ENCODE measurements around the gene PRKAR2A. TPM values are rescaled to one million over a fixed set of nuclear protein-coding genes. Genes with fewer than 3 reads are reported as not detected.

The PRKAR2A gene
- total and polyA plus RNA-seq, 2 donors (not counting 1 experiment from before 2014, with no cell fraction given) = 17.8 to 19.1 TPM

- no peaks in the 10 kb centered on the region for H4K20me1 ChIP-seq (ENCODE audit: control insufficient read depth, extremely low read depth, insufficient read depth, low read length)
Observed at GRCh38 chr3:48756640-48757039, 91.0 kb downstream of the PRKAR2A start.

DNA sequence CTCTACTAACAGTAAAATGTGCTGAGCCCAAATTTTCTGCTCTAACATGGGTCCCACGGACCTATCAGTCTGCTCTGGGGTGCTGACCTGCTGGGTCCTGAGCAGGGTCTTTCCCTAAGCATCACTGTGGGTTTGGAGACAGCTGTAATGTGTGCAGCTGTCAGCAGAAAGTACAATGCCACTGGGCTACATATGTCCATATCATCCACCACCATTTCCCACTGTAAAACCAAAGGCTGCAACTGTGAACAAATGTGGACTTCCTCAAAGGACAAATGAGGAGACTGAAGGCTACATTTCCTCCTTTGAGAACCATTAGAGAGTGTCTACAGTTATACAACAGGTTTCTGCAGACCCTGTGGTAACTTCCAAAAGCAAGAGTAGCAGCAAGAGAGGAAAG is 96.8 kb downstream of the PRKAR2A start:
- H4K20me1 ChIP-seq (ENCODE audit: control insufficient read depth, extremely low read depth, insufficient read depth, low read length) = no peaks in the 10 kb centered on the region
- no peaks in the 10 kb centered on the region for H3K27me3 ChIP-seq (ENCODE audit: control insufficient read depth, insufficient read depth, low read length)
- no peak overlapping the region for H3K9ac ChIP-seq (ENCODE audit: insufficient read depth, low read length)
- no peak overlapping the region for H3K4me3 ChIP-seq (replicated peaks in 1 of 4; ENCODE audit: control extremely low read depth in 1 of 4, insufficient read depth in 1 of 4, low read depth in 3 of 4, low read length in 4 of 4)
- H3K79me2 ChIP-seq (ENCODE audit: control insufficient read depth, insufficient read depth, low read length) = no peaks in the 10 kb centered on the region
- H2AFZ ChIP-seq (ENCODE audit: low read length) = no peak overlapping the region
- no peak overlapping the region for H3K4me2 ChIP-seq (ENCODE audit: extremely low read depth, insufficient read depth, low read length)
- no peak for DNase-seq (ENCODE audit: low read depth in 2 of 2)
- H3K9me3 ChIP-seq (ENCODE audit: control insufficient read depth, insufficient read depth, low read depth, low read length) = no peaks in the 10 kb centered on the region
- H3K27ac ChIP-seq (ENCODE audit: insufficient read depth, low read length) = no peak overlapping the region
- TF ChIP-seq, protein P1, sequence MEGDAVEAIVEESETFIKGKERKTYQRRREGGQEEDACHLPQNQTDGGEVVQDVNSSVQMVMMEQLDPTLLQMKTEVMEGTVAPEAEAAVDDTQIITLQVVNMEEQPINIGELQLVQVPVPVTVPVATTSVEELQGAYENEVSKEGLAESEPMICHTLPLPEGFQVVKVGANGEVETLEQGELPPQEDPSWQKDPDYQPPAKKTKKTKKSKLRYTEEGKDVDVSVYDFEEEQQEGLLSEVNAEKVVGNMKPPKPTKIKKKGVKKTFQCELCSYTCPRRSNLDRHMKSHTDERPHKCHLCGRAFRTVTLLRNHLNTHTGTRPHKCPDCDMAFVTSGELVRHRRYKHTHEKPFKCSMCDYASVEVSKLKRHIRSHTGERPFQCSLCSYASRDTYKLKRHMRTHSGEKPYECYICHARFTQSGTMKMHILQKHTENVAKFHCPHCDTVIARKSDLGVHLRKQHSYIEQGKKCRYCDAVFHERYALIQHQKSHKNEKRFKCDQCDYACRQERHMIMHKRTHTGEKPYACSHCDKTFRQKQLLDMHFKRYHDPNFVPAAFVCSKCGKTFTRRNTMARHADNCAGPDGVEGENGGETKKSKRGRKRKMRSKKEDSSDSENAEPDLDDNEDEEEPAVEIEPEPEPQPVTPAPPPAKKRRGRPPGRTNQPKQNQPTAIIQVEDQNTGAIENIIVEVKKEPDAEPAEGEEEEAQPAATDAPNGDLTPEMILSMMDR (conservative IDR thresholded peaks at IDR 0.05 in 1 of 2, IDR thresholded peaks at IDR 0.05 in 1 of 2; ENCODE audit: low read depth in 1 of 2, low read length in 2 of 2) = no peak
- no peak for TF ChIP-seq EZH2 (IDR thresholded peaks at IDR 0.05; ENCODE audit: low read length, missing control alignments)
- no peaks in the 10 kb centered on the region for H3K4me1 ChIP-seq (ENCODE audit: control insufficient read depth, extremely low read depth, insufficient read depth, low read length)
- peaks cover 3% of the 10 kb centered on the region for H3K36me3 ChIP-seq (ENCODE audit: control insufficient read depth, insufficient read depth, low read length)

More at GRCh38 chr3:48756640-48757039, 91.0 kb downstream of the PRKAR2A start:
- no peaks in the 10 kb centered on the region for H3K36me3 ChIP-seq (ENCODE audit: control insufficient read depth, insufficient read depth, low read length)
- no peaks in the 10 kb centered on the region for H3K9me3 ChIP-seq (ENCODE audit: control insufficient read depth, insufficient read depth, low read depth, low read length)
- H3K4me1 ChIP-seq (ENCODE audit: control insufficient read depth, extremely low read depth, insufficient read depth, low read length) = no peaks in the 10 kb centered on the region
- H3K27ac ChIP-seq (ENCODE audit: insufficient read depth, low read length) = no peak overlapping the region
- no peaks in the 10 kb centered on the region for H3K27me3 ChIP-seq (ENCODE audit: control insufficient read depth, insufficient read depth, low read length)
- no peak overlapping the region for H2AFZ ChIP-seq (ENCODE audit: low read length)
- H3K9ac ChIP-seq (ENCODE audit: insufficient read depth, low read length) = no peak overlapping the region
- no peak overlapping the region for H3K4me2 ChIP-seq (ENCODE audit: extremely low read depth, insufficient read depth, low read length)
- no peak for TF ChIP-seq EZH2 (IDR thresholded peaks at IDR 0.05; ENCODE audit: low read length, missing control alignments)
- TF ChIP-seq, protein P1 (conservative IDR thresholded peaks at IDR 0.05 in 1 of 2, IDR thresholded peaks at IDR 0.05 in 1 of 2; ENCODE audit: low read depth in 1 of 2, low read length in 2 of 2) = no peak
- H3K4me3 ChIP-seq (replicated peaks in 1 of 4; ENCODE audit: control extremely low read depth in 1 of 4, insufficient read depth in 1 of 4, low read depth in 3 of 4, low read length in 4 of 4) = no peak overlapping the region
- peak in 1 of 2 donors; percentile 45 for DNase-seq (ENCODE audit: low read depth in 2 of 2)
- H3K79me2 ChIP-seq (ENCODE audit: control insufficient read depth, insufficient read depth, low read length) = no peaks in the 10 kb centered on the region

DNA sequence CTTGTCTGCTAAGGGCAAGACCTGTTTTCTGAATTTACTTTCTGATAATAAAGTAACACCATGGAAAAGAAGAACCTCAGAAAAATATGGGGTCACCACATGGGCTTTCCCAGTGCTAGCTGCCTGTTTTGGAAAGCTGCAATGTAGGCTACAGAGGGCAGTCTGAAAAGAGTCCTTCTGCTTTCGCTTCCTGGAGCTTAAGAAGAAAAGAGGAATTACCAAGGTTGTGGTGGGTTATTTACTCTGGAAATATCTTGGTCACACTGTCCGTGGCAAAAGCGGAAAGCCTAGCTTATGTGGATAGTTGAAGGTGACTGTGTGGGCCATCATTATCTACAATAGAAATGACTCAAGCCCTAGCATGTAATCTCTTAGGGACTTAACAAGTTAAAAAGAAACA is 98.9 kb downstream of the PRKAR2A start:
- Histone ChIP-seq H3K4me1 (ENCODE audit: control insufficient read depth, extremely low read depth, insufficient read depth, low read length) (no peaks in the 10 kb centered on the region), H3K9ac (ENCODE audit: insufficient read depth, low read length) (no peak overlapping the region), H3K4me3 (replicated peaks in 1 of 4; ENCODE audit: control extremely low read depth in 1 of 4, insufficient read depth in 1 of 4, low read depth in 3 of 4, low read length in 4 of 4) (no peak overlapping the region), H3K36me3 (ENCODE audit: control insufficient read depth, insufficient read depth, low read length) (peaks cover 3% of the 10 kb centered on the region), H2AFZ (ENCODE audit: low read length) (no peak overlapping the region), H3K9me3 (ENCODE audit: control insufficient read depth, insufficient read depth, low read depth, low read length) (no peaks in the 10 kb centered on the region), H3K27me3 (ENCODE audit: control insufficient read depth, insufficient read depth, low read length) (no peaks in the 10 kb centered on the region), H3K79me2 (ENCODE audit: control insufficient read depth, insufficient read depth, low read length) (no peaks in the 10 kb centered on the region), H3K27ac (ENCODE audit: insufficient read depth, low read length) (no peak overlapping the region), H3K4me2 (ENCODE audit: extremely low read depth, insufficient read depth, low read length) (no peak overlapping the region), H4K20me1 (ENCODE audit: control insufficient read depth, extremely low read depth, insufficient read depth, low read length) (no peaks in the 10 kb centered on the region)
- DNase-seq (ENCODE audit: low read depth in 2 of 2) = no peak
- TF ChIP-seq, protein P1 (conservative IDR thresholded peaks at IDR 0.05 in 1 of 2, IDR thresholded peaks at IDR 0.05 in 1 of 2; ENCODE audit: low read depth in 1 of 2, low read length in 2 of 2) = no peak
- no peak for TF ChIP-seq EZH2 (IDR thresholded peaks at IDR 0.05; ENCODE audit: low read length, missing control alignments)
